HepG2 (cell line): ENCODE measurements around the gene SWSAP1. TPM values are rescaled to one million over a fixed set of nuclear protein-coding genes. Genes with fewer than 3 reads are reported as not detected.

Experiments
- AHR ChIP-seq: IDR thresholded peaks from 2 replicates; pipeline ENCODE4 v1.6.1; 2018; ENCODE audit warnings: missing genetic modification reagents, missing compliant biosample characterization
- BORCS8-MEF2B ChIP-seq: sonication (generic); formaldehyde crosslinking; IDR thresholded peaks from 2 replicates; pipeline ENCODE4 v1.8.0; 2022; ENCODE audit warnings: mild to moderate bottlenecking, missing genetic modification reagents
- CREM ChIP-seq, 2 experiments: sonication (generic) in 1 of 2; formaldehyde crosslinking in 1 of 2; IDR thresholded peaks; 2 replicates each; pipeline versions ENCODE4 v1.4.0 to v1.6.1; 2016 to 2020; ENCODE audit warnings: antibody characterized with exemption in 1 of 2, mild to moderate bottlenecking in 1 of 2, missing genetic modification reagents in 1 of 2
- CSRNP1 ChIP-seq: sonication (generic); formaldehyde crosslinking; IDR thresholded peaks from 2 replicates; pipeline ENCODE4 v1.8.1; 2023; ENCODE audit warnings: mild to moderate bottlenecking, missing genetic modification reagents
- FOSL2 ChIP-seq: sonication (generic); formaldehyde crosslinking; IDR thresholded peaks from 2 replicates; pipeline ENCODE4 v1.4.0; 2020; ENCODE audit warnings: missing genetic modification reagents
- HDAC1 ChIP-seq: sonication (generic); formaldehyde crosslinking; IDR thresholded peaks from 2 replicates; pipeline ENCODE4 v1.5.1; 2020; ENCODE audit warnings: mild to moderate bottlenecking, missing genetic modification reagents
- JUND ChIP-seq: sonication (generic); formaldehyde crosslinking; IDR thresholded peaks from 2 replicates; pipeline ENCODE4 v1.8.0; 2022; ENCODE audit warnings: mild to moderate bottlenecking, missing genetic modification reagents
- KAT8 ChIP-seq: IDR thresholded peaks from 2 replicates; pipeline ENCODE4 v1.6.1; 2016; ENCODE audit warnings: missing genetic modification reagents, missing compliant biosample characterization
- MAZ ChIP-seq, 2 experiments: sonication (generic) in 1 of 2; formaldehyde crosslinking in 1 of 2; IDR thresholded peaks; 2 replicates each; pipeline versions ENCODE4 v1.5.0 to v1.6.1; 2012 to 2020; ENCODE audit warnings: low read depth in 2 of 2, mild to moderate bottlenecking in 2 of 2, borderline replicate concordance in 1 of 2, improper control_type of control experiment in 1 of 2, low read length in 1 of 2, missing genetic modification reagents in 1 of 2, moderate library complexity in 1 of 2
- NCOR1 ChIP-seq: fragments of 200-600 bp; sonication (generic); IDR thresholded peaks from 2 replicates; pipeline ENCODE4 v1.7.0; 2017; ENCODE audit warnings: antibody characterized with exemption, low read length, borderline replicate concordance
- PHF21A ChIP-seq: sonication (generic); formaldehyde crosslinking; IDR thresholded peaks from 2 replicates; pipeline ENCODE4 v1.5.0; 2020; ENCODE audit warnings: mild to moderate bottlenecking, missing genetic modification reagents
- TFAP4 ChIP-seq: sonication (generic); IDR thresholded peaks from 2 replicates; pipeline ENCODE4 v1.6.1; 2016; ENCODE audit warnings: low read depth, borderline replicate concordance
- TFDP2 ChIP-seq: sonication (generic); formaldehyde crosslinking; IDR thresholded peaks from 2 replicates; pipeline ENCODE4 v1.4.0; 2020; ENCODE audit warnings: missing genetic modification reagents
- ZFP91 ChIP-seq: sonication (generic); formaldehyde crosslinking; IDR thresholded peaks from 2 replicates; pipeline ENCODE4 v1.9.0; 2022; ENCODE audit warnings: missing genetic modification reagents, mild to moderate bottlenecking, borderline replicate concordance
- ZNF10 ChIP-seq: sonication (generic); formaldehyde crosslinking; IDR thresholded peaks from 2 replicates; pipeline ENCODE4 v1.4.0; 2020; ENCODE audit warnings: mild to moderate bottlenecking, low read depth, missing genetic modification reagents, borderline replicate concordance
- ZNF274 ChIP-seq: sonication (generic); formaldehyde crosslinking; IDR thresholded peaks from 2 replicates; pipeline ENCODE4 v1.5.1; 2020; ENCODE audit warnings: mild to moderate bottlenecking, missing genetic modification reagents
- ZNF557 ChIP-seq: sonication (generic); formaldehyde crosslinking; IDR thresholded peaks from 2 replicates; pipeline ENCODE4 v1.4.0; 2020; ENCODE audit warnings: missing genetic modification reagents
- ZNF605 ChIP-seq: sonication (generic); formaldehyde crosslinking; IDR thresholded peaks from 2 replicates; pipeline ENCODE4 v1.8.0; 2022; ENCODE audit warnings: mild to moderate bottlenecking, missing genetic modification reagents
- ZNF761 ChIP-seq: sonication (generic); formaldehyde crosslinking; conservative IDR thresholded peaks from 2 replicates; pipeline ENCODE4 v1.4.0; 2020; ENCODE audit warnings: mild to moderate bottlenecking, missing genetic modification reagents
- ZNF788 ChIP-seq: sonication (generic); formaldehyde crosslinking; IDR thresholded peaks from 2 replicates; pipeline ENCODE4 v1.5.0; 2020; ENCODE audit warnings: mild to moderate bottlenecking, missing genetic modification reagents, borderline replicate concordance
- ZSCAN25 ChIP-seq: sonication (generic); formaldehyde crosslinking; IDR thresholded peaks from 2 replicates; pipeline ENCODE4 v1.8.0; 2022; ENCODE audit warnings: mild to moderate bottlenecking, missing genetic modification reagents
- polyA plus RNA-seq, 8 experiments: library from polyadenylated mRNA; depleted of rRNA in 3 of 8; stranded (reverse) in 7 of 8; unstranded in 1 of 8; fragments of >200 nt; fragmentation: Illumina TruSeq in 4 of 8; extraction: Trizol in 4 of 8; gene quantifications; 2 replicates each; pipeline versions ENCODE4 v1.2.1 to v1.2.3, GENCODE V29; 2011 to 2016; ENCODE audit warnings: low read depth in 4 of 8, missing spikeins in 1 of 8, mixed read lengths in 1 of 8; ENCODE audit not compliant: insufficient read depth in 1 of 8
- total RNA-seq, 5 experiments: library from RNA; depleted of rRNA; stranded (reverse); fragments of >200 nt; fragmentation: Illumina TruSeq; extraction: Trizol; gene quantifications; 2 replicates each; pipeline ENCODE4 v1.2.3, GENCODE V29; 2016; ENCODE audit warnings: low read depth in 1 of 5
- TF ChIP-seq, protein P1 (sequence below): sonication (generic); formaldehyde crosslinking; IDR thresholded peaks from 2 replicates; pipeline ENCODE4 v1.4.0; 2020; ENCODE audit warnings: mild to moderate bottlenecking, low read depth, missing genetic modification reagents

Gene SWSAP1
- total and polyA plus RNA-seq, 2 of the 13 experiments (the other 11 are each of a cell fraction or from before 2014, with no cell fraction given) = 2.7 to 3.3 TPM

DNA sequence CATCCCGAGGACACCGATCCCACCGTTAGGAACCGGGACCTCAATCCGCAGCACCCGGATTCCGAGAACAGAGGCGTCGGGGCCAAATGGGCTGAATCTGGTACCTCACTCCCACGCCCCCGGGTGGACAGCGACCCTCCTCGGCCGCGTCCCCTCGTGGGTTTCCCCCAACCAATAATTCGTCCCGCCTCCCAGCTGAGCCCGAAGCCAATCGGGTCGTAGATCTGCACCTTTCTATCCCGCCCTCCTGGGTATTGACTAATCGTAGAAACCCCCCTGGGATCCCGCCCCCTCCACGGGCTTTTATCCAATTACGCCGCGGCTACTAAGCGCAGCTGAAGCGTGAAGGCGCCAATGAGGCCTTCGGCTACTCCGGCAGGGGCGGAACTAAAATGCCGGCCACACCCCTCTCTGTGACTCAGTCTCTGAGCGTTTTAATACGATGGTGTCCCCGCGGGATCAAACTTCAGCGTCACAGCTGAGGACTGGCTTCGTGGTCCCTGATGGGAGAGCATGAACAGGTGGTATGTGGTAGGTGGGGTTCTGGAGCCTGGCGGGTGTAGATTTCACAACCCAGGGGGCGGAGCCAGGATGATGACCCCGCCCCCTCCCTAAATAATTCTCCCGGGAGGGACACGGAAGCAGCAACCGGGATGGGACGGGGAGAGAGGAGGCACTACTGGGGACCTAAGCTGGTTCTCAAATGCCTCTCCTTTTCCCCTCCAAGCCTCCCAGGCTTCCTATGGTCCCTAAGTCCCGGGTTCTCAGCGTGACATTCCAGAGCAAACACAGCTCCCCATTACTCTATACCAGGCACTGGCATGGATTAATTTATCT lies 28.1 kb upstream of the SWSAP1 start, which contains the start of the genes CCDC159 and TMEM205 (continued):
- TF ChIP-seq BORCS8-MEF2B (CRISPR knock-in tag) = peak; percentile 77; the same call in 1 of the 2 replicates
- peak; percentile 28; the same call in 1 of the 2 replicates for TF ChIP-seq TFDP2 (CRISPR knock-in tag)
- 0 out of 2 replicates have a peak, but pooled peaks have one; percentile 15 for TF ChIP-seq ZNF761 (CRISPR knock-in tag)
- no peak for TF ChIP-seq ZNF10
- TF ChIP-seq MAZ (IDR thresholded peaks at IDR 0.05; ENCODE audit: borderline replicate concordance, low read depth, low read length) = no peak; the same call in 1 of the 2 replicates
- TF ChIP-seq MAZ (CRISPR knock-in tag; IDR thresholded peaks at IDR 0.05; ENCODE audit: low read depth) = 0 out of 2 replicates have a peak, but pooled peaks have one; percentile 4
- TF ChIP-seq, protein P1, sequence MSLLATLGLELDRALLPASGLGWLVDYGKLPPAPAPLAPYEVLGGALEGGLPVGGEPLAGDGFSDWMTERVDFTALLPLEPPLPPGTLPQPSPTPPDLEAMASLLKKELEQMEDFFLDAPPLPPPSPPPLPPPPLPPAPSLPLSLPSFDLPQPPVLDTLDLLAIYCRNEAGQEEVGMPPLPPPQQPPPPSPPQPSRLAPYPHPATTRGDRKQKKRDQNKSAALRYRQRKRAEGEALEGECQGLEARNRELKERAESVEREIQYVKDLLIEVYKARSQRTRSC = no peak
- TF ChIP-seq PHF21A (CRISPR knock-in tag) = peak; percentile 67
- 0 out of 2 replicates have a peak, but pooled peaks have one; percentile 35 for TF ChIP-seq AHR (CRISPR knock-in tag)
- peak; percentile 91 for TF ChIP-seq FOSL2 (CRISPR knock-in tag)
- TF ChIP-seq CREM (IDR thresholded peaks at IDR 0.05) = peak; percentile 71
- no peak for TF ChIP-seq CREM (CRISPR knock-in tag; IDR thresholded peaks at IDR 0.05)
- TF ChIP-seq ZNF605 (CRISPR knock-in tag) = peak; percentile 66
- TF ChIP-seq ZNF557 (CRISPR knock-in tag) = no peak
- 0 out of 2 replicates have a peak, but pooled peaks have one; percentile 9 for TF ChIP-seq ZSCAN25 (CRISPR knock-in tag)
- TF ChIP-seq TFAP4 = peak; percentile 90
- 0 out of 2 replicates have a peak, but pooled peaks have one; percentile 15 for TF ChIP-seq JUND (CRISPR knock-in tag)
- peak; percentile 54; the same call in 1 of the 2 replicates for TF ChIP-seq NCOR1
- peak; percentile 51; the same call in 1 of the 2 replicates for TF ChIP-seq ZFP91 (CRISPR knock-in tag)
- peak; percentile 48; the same call in 1 of the 2 replicates for TF ChIP-seq ZNF788 (CRISPR knock-in tag)
- peak; percentile 56 for TF ChIP-seq HDAC1 (CRISPR knock-in tag)
- peak; percentile 64 for TF ChIP-seq KAT8 (CRISPR knock-in tag)
- TF ChIP-seq ZNF274 (CRISPR knock-in tag) = no peak
- TF ChIP-seq CSRNP1 (CRISPR knock-in tag) = 0 out of 2 replicates have a peak, but pooled peaks have one; percentile 32
